PC-3 (cell line): ENCODE data around the gene GLS. TPM values are rescaled to one million over a fixed set of nuclear protein-coding genes. Genes with fewer than 3 reads are reported as not detected.

ENCODE experiments used
- ATAC-seq: fragments of 200-7000 bp; cut with Tn5 transposase; 2 replicates; pipeline ENCODE4 v1.9.1; 2020; ENCODE audit warnings: mild to moderate bottlenecking, moderate library complexity
- BruUV-seq: library from RNA; stranded (reverse); fragments of 400-500 nt; replicated peaks from 2 replicates; lab custom pipeline; 2021; lab: Mats Ljungman, UMichigan
- CTCF ChIA-PET: fragments of 300-600 bp; sonication (Branson Sonifier 250); formaldehyde crosslinking; loops from one replicate; lab custom pipeline; 2022; ENCODE audit warnings: antibody characterized with exemption; lab: Charles Lee
- POLR2A ChIA-PET: fragments of 300-600 bp; sonication (Branson Sonifier 250); formaldehyde crosslinking; loops from one replicate; lab custom pipeline; 2022; ENCODE audit warnings: antibody characterized with exemption; ENCODE audit not compliant: unreplicated experiment; lab: Charles Lee
- DNase-seq: peaks from one replicate; pipeline ENCODE4 v3.0.0-alpha.2; 2015
- H2AFZ ChIP-seq: fragments of 300-600 bp; sonication (generic); 2 replicates; pipeline ENCODE4 v1.6.0; 2016; ENCODE audit warnings: antibody characterized with exemption, low read length
- H3F3A ChIP-seq: fragments of 300-600 bp; sonication (generic); one replicate; pipeline ENCODE4 v1.6.0; 2017; ENCODE audit warnings: antibody characterized with exemption, low read length, control low read depth, mild to moderate bottlenecking; ENCODE audit not compliant: unreplicated experiment
- H3K27ac ChIP-seq: fragments of 300-600 bp; sonication (generic); 2 replicates; pipeline ENCODE4 v1.5.1; 2016; ENCODE audit warnings: mild to moderate bottlenecking, low read length
- H3K27me3 ChIP-seq: fragments of 300-600 bp; sonication (generic); 2 replicates; pipeline ENCODE4 v1.6.1; 2016; ENCODE audit warnings: low read length, mixed read lengths
- H3K36me3 ChIP-seq: fragments of 300-600 bp; sonication (generic); 2 replicates; pipeline ENCODE4 v1.6.1; 2016; ENCODE audit warnings: low read depth, mixed run types, low read length, mixed read lengths
- H3K4me1 ChIP-seq: fragments of 300-600 bp; sonication (generic); 2 replicates; pipeline ENCODE4 v1.5.1; 2016; ENCODE audit warnings: low read length; ENCODE audit not compliant: insufficient read depth
- H3K4me2 ChIP-seq: fragments of 300-600 bp; sonication (generic); 2 replicates; pipeline ENCODE4 v1.6.0; 2016; ENCODE audit warnings: low read length
- H3K4me3 ChIP-seq: fragments of 300-600 bp; sonication (generic); 2 replicates; pipeline ENCODE4 v1.5.1; 2016; ENCODE audit warnings: mild to moderate bottlenecking, low read length, mixed read lengths
- H3K79me2 ChIP-seq: fragments of 300-600 bp; sonication (generic); 2 replicates; pipeline ENCODE4 v1.6.1; 2017; ENCODE audit warnings: low read length, mixed read lengths
- H3K9ac ChIP-seq: fragments of 300-600 bp; sonication (generic); 2 replicates; pipeline ENCODE4 v1.6.0; 2016; ENCODE audit warnings: mild to moderate bottlenecking, low read length
- H3K9me2 ChIP-seq: fragments of 300-600 bp; sonication (generic); replicated peaks from 2 replicates; pipeline ENCODE4 v1.6.1; 2016; ENCODE audit warnings: mixed run types, low read length, mixed read lengths
- H3K9me3 ChIP-seq: fragments of 300-600 bp; sonication (generic); 2 replicates; pipeline ENCODE4 v1.6.1; 2016; ENCODE audit warnings: low read length, mixed read lengths
- H4K20me1 ChIP-seq: fragments of 300-600 bp; sonication (generic); 2 replicates; pipeline ENCODE4 v1.6.1; 2016; ENCODE audit warnings: low read length, mixed read lengths
- CTCF ChIP-seq: fragments of 300-600 bp; sonication (generic); conservative IDR thresholded peaks from 2 replicates; pipeline ENCODE4 v1.5.1; 2017; ENCODE audit warnings: antibody characterized with exemption, low read depth, mild to moderate bottlenecking, low read length
- EZH2 ChIP-seq: fragments of 300-600 bp; sonication (generic); IDR thresholded peaks from one replicate; pipeline ENCODE4 v1.6.1; 2017; ENCODE audit warnings: antibody characterized with exemption, mild to moderate bottlenecking, low read length; ENCODE audit not compliant: unreplicated experiment
- EZH2phosphoT487 ChIP-seq: fragments of 300-600 bp; sonication (generic); IDR thresholded peaks from 2 replicates; pipeline ENCODE4 v1.6.1; 2018; ENCODE audit warnings: mild to moderate bottlenecking, antibody characterized with exemption, low read length, borderline replicate concordance
- intact Hi-C: fragments of 100-400 bp; cut with micrococcal nuclease; formaldehyde crosslinking; loops from 2 replicates; pipeline ENCODE4 v1.9.0; 2023
- total RNA-seq: library from RNA; depleted of rRNA; stranded (reverse); fragments of >200 nt; gene quantifications from 2 replicates; pipeline ENCODE4 v1.2.3, GENCODE V29; 2014

The GLS gene
- total RNA-seq, 1 experiment from 2014 or later = 67.4 TPM

GRCh38 chr2:190974629-190975361 is 94.2 kb downstream of the GLS start:
- H3K9me2 ChIP-seq = no peaks in the 10 kb centered on the region
- CTCF ChIA-PET = no interaction called here
- no peak overlapping the region for H3K4me2 ChIP-seq
- no TSS peak for BruUV-seq
- H3K9ac ChIP-seq = no peak overlapping the region
- H3K9me3 ChIP-seq = no peaks in the 10 kb centered on the region
- no peaks in the 10 kb centered on the region for H3K27me3 ChIP-seq
- no peaks in the 10 kb centered on the region for H3K79me2 ChIP-seq
- intact Hi-C loops = no loop called here
- peaks cover 82% of the 10 kb centered on the region for H3K36me3 ChIP-seq
- POLR2A ChIA-PET = no interaction called here
- H3K27ac ChIP-seq = no peak overlapping the region
- peaks cover 18% of the 10 kb centered on the region for H3K4me1 ChIP-seq
- DNase-seq (no peak), ATAC-seq (no peak)
- H2AFZ ChIP-seq = no peak overlapping the region
- no peak for TF ChIP-seq EZH2phosphoT487
- no peak for TF ChIP-seq EZH2
- no peak for TF ChIP-seq CTCF
- H4K20me1 ChIP-seq = no peaks in the 10 kb centered on the region
- no peaks in the 10 kb centered on the region for H3F3A ChIP-seq
- no peak overlapping the region for H3K4me3 ChIP-seq

GRCh38 chr2:190976521-190976920 is 95.9 kb downstream of the GLS start:
- ChIA-PET POLR2A (no interaction called here), CTCF (interaction anchor here (0.6 kb wide), 1 partner anchor 184 kb away, joined by 4 read pairs; no protein-coding TSS in a partner anchor)
- Histone ChIP-seq H3K27me3 (no peaks in the 10 kb centered on the region), H3K79me2 (no peaks in the 10 kb centered on the region), H3K4me1 (peaks cover 33% of the 10 kb centered on the region), H4K20me1 (no peaks in the 10 kb centered on the region), H3F3A (no peaks in the 10 kb centered on the region), H3K9me2 (no peaks in the 10 kb centered on the region), H3K36me3 (peaks cover 81% of the 10 kb centered on the region), H3K9me3 (no peaks in the 10 kb centered on the region), H3K4me2 (no peak overlapping the region), H3K27ac (no peak overlapping the region), H3K4me3 (no peak overlapping the region), H3K9ac (no peak overlapping the region), H2AFZ (no peak overlapping the region)
- DNase-seq (no peak), ATAC-seq (no peak)
- intact Hi-C loops = no loop called here
- no peak for TF ChIP-seq EZH2
- TF ChIP-seq CTCF = no peak
- no peak for TF ChIP-seq EZH2phosphoT487
- BruUV-seq = no TSS peak

- no TSS peak for BruUV-seq
- DNase-seq (no peak), ATAC-seq (no peak)
- Histone ChIP-seq H3K27me3 (no peaks in the 10 kb centered on the region), H3K4me3 (no peak overlapping the region), H2AFZ (no peak overlapping the region), H3K9me3 (no peaks in the 10 kb centered on the region), H4K20me1 (no peaks in the 10 kb centered on the region), H3K9me2 (no peaks in the 10 kb centered on the region), H3K4me2 (no peak overlapping the region), H3K27ac (no peak overlapping the region), H3F3A (no peaks in the 10 kb centered on the region), H3K9ac (no peak overlapping the region), H3K4me1 (peaks cover 33% of the 10 kb centered on the region), H3K79me2 (no peaks in the 10 kb centered on the region), H3K36me3 (peaks cover 83% of the 10 kb centered on the region)
- TF ChIP-seq CTCF (no peak), EZH2 (no peak), EZH2phosphoT487 (no peak)
- ChIA-PET POLR2A (no interaction called here), CTCF (no interaction called here)
- intact Hi-C loops = no loop called here
Observed at GRCh38 chr2:190977505-190977904, 96.9 kb downstream of the GLS start.
